Activated CD4-positive, alpha-beta T cell treated with anti-CD3 and anti-CD28 coated beads for 36 hours (primary cell): ENCODE results near the gene HIRA. TPM values are rescaled to one million over a fixed set of nuclear protein-coding genes. Genes with fewer than 3 reads are reported as not detected.
"Not testable (repeated sequence)": the region's sequence is repeated elsewhere in the genome, so short reads cannot be mapped to it uniquely, and the experiment has no call there.

Source experiments
- ATAC-seq: fragments of 200-7000 bp; cut with Tn5 transposase; one replicate; pipeline ENCODE4 v1.10.0; 2021; ENCODE audit warnings: mild to moderate bottlenecking, moderate library complexity
- CTCF ChIA-PET: fragments of 350-600 bp; sonication (Branson Sonifier 250); formaldehyde crosslinking; loops from one replicate; lab custom pipeline; 2021; ENCODE audit warnings: antibody characterized with exemption; lab: Charles Lee
- POLR2A ChIA-PET: fragments of 350-600 bp; sonication (Branson Sonifier 250); formaldehyde crosslinking; loops from one replicate; lab custom pipeline; 2021; ENCODE audit warnings: antibody characterized with exemption, inconsistent platforms; lab: Charles Lee
- DNase-seq: peaks from one replicate; pipeline ENCODE4 v3.0.0-alpha.2; 2020
- H3K27ac Mint-ChIP-seq: one replicate; pipeline ENCODE4 v1.8.0; 2021; ENCODE audit warnings: mixed read lengths
- H3K27me3 Mint-ChIP-seq: one replicate; pipeline ENCODE4 v1.8.0; 2021; ENCODE audit warnings: mixed read lengths
- H3K36me3 Mint-ChIP-seq: one replicate; pipeline ENCODE4 v1.8.0; 2021; ENCODE audit warnings: low read depth, mixed read lengths
- H3K4me1 Mint-ChIP-seq: one replicate; pipeline ENCODE4 v1.8.0; 2021; ENCODE audit warnings: mixed read lengths
- H3K4me3 Mint-ChIP-seq: one replicate; pipeline ENCODE4 v1.8.0; 2021; ENCODE audit warnings: mild to moderate bottlenecking, moderate library complexity, mixed read lengths
- H3K9me3 Mint-ChIP-seq: one replicate; pipeline ENCODE4 v1.8.0; 2021; ENCODE audit warnings: low read depth, mixed read lengths
- intact Hi-C, 2 experiments: fragments of 100-400 bp; cut with DNase I in 1 of 2; cut with micrococcal nuclease in 1 of 2; formaldehyde crosslinking; loops; one replicate each; pipeline versions ENCODE4 v1.14.2 to v1.15.1; 2022 to 2024; cut with DNase I, micrococcal nuclease
- total RNA-seq, 2 experiments: library from RNA; stranded (reverse); gene quantifications; one replicate each; pipeline ENCODE4 v1.2.3, GENCODE V29; 2021

The HIRA gene
- total RNA-seq, 2 experiments from 2014 or later, result 25.5 to 31.2 TPM

DNA sequence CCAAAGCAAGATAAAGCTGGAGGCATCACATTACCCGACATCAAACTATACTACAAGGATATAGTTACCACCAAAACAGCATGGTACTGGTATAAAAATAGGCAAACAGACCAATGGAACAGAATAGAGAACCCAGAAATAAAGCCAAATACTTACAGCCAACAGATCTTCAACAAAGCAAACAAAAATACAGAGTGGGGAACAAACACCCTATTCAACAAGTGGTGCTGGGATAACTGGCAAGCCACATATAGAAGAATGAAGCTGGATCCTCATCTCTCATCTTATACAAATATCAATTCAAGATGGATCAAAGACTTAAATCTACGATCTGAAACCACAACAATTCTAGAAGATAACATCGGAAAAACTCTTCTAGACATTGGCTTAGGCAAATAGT, 90.0 kb downstream of the HIRA start:
- H3K27ac Mint-ChIP-seq, result no peak overlapping the region
- ATAC-seq, result no peak
- H3K27me3 Mint-ChIP-seq, result no peaks in the 10 kb centered on the region
- H3K9me3 Mint-ChIP-seq, result peaks cover 29% of the 10 kb centered on the region
- H3K36me3 Mint-ChIP-seq, result peaks cover 89% of the 10 kb centered on the region
- H3K4me3 Mint-ChIP-seq, result no peak overlapping the region
- POLR2A ChIA-PET, result no interaction called here
- DNase-seq, result no peak
- intact Hi-C loops, result loop anchor here in 1 of 2 experiments (10.0 kb wide), 1 partner anchor 63 kb away; no protein-coding TSS in a partner anchor
- no peaks in the 10 kb centered on the region for H3K4me1 Mint-ChIP-seq
- CTCF ChIA-PET, result interaction anchor here (0.6 kb wide), 1 partner anchor 55 kb away, joined by 4 read pairs; no protein-coding TSS in a partner anchor

DNA sequence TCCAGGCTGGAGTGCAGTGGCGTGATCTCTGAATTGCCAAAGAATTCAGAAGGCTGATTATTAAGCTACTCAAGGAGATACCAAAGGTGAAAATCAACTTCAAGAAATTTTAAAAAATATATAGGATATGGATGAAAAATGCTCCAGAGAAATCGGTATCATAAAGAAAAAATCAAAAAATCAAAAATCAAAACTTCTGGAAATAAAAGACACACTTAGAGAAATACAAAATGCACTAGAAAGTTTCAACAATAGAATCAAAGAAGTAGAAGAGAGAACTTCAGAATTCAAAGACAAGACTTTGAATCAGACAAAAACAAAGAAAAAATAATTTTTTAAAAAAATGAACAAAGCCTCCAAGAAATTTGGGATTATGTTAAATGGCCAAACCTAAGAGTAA, 94.4 kb downstream of the HIRA start:
- ChIA-PET CTCF (interaction anchor here (1.5 kb wide), 1 partner anchor 20 kb away, joined by 4 read pairs; no protein-coding TSS in a partner anchor), POLR2A (no interaction called here)
- no peak overlapping the region for H3K27ac Mint-ChIP-seq
- DNase-seq (no peak), ATAC-seq (no peak)
- H3K36me3 Mint-ChIP-seq, result peaks cover 91% of the 10 kb centered on the region
- no peaks in the 10 kb centered on the region for H3K27me3 Mint-ChIP-seq
- no peaks in the 10 kb centered on the region for H3K4me1 Mint-ChIP-seq
- no peak overlapping the region for H3K4me3 Mint-ChIP-seq
- peaks cover 44% of the 10 kb centered on the region for H3K9me3 Mint-ChIP-seq
- intact Hi-C loops, result loop anchor here in 1 of 2 experiments (2.0 kb wide), 1 partner anchor 20 kb away; no protein-coding TSS in a partner anchor

DNA sequence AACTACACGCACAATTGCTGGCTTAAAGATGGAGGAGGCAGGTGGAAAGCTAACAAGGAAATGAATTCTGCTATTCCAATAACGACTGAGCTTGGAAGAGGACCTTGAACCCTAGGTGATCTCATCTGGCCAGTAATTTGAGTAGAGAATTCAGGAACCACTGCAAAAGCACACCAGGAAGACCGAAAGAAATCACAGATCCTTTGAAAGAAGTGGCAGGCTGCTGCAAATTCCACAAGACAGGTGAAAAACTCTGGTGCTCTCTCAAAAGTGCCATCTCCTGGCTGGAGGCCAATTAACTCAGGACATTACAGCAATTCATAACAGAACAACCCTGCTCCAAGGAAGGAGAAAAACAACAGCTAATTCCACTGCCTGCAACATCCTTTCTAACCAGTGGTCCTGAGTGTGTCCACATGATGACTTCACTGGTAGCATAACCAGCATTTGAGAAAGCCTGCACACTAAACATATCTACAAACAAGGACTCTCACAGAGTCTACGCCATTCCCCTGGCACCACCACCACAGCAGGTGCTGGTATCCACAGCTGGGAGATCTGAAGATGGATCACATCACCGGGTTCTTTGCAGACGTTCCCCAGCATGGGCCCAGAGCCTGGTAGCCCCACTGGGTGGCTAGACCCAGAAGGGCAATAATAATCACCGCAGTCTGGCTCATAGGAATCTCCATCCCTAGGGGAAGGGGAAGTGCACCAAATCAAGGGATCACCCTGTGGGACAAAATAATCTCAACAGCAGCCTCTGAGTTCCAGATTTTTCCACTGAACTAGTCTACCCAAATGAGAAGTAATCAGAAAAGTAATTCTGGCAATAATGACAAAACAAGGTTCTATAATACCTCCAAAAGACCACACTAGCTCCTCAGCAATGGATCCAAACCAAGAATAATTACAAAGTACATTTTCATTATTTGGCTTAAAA, 95.1 kb downstream of the HIRA start:
- ChIA-PET CTCF (interaction anchor here (1.5 kb wide), 1 partner anchor 19 kb away, joined by 4 read pairs; no protein-coding TSS in a partner anchor), POLR2A (no interaction called here)
- Mint-ChIP-seq H3K36me3 (peaks cover 92% of the 10 kb centered on the region), H3K9me3 (peaks cover 38% of the 10 kb centered on the region), H3K4me1 (no peaks in the 10 kb centered on the region), H3K27me3 (no peaks in the 10 kb centered on the region), H3K4me3 (no peak overlapping the region), H3K27ac (no peak overlapping the region)
- intact Hi-C loops, result loop anchor here in 1 of 2 experiments (2.0 kb wide), 1 partner anchor 20 kb away; no protein-coding TSS in a partner anchor
- no peak for ATAC-seq
- no peak for DNase-seq

DNA sequence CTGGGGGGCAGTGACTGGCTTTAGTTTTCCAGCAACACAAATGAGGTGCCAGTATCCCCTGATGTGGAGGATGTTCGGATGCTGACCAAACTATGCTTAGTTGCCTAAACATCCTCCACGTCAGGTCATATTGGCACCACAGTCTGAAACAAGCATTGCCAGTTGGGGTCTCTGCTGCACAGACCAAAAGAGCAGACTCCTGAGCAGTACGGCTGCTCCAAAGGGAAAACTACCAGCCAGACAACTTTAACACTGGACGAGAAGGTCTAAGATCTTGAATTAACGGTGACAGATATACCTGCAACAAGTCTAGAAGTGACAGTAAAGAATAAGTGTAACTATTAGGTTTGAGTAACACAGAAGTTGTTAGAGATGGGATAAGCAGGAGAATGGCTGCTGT, 99.6 kb downstream of the HIRA start:
- no peak overlapping the region for H3K27ac Mint-ChIP-seq
- intact Hi-C loops, result no loop called here
- H3K4me1 Mint-ChIP-seq, result no peaks in the 10 kb centered on the region
- DNase-seq (no peak), ATAC-seq (no peak)
- H3K9me3 Mint-ChIP-seq, result peaks cover 28% of the 10 kb centered on the region
- peaks cover 79% of the 10 kb centered on the region for H3K36me3 Mint-ChIP-seq
- H3K4me3 Mint-ChIP-seq, result no peak overlapping the region
- ChIA-PET POLR2A (no interaction called here), CTCF (no interaction called here)
- H3K27me3 Mint-ChIP-seq, result no peaks in the 10 kb centered on the region

DNA sequence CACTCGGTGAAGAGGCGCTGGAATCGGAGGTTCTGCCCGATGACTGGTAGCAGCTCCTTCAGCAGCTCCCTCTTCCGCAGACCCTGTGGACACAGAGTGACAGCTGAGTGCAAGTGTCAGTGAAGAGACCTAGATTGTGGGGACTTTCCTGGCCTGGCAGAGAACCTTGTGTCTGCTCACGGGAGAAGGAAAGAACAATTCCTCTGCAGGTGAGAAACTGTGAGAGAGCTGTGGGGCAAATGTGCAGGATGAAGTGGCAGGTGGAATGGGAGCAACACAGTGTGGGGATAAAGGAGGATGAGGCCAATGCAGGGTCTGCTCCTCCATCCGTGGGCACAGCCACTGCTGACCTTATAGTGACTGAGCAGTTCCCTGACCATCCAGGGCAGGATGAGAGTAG, 100.1 kb downstream of the HIRA start:
- CTCF ChIA-PET, result no interaction called here
- no peaks in the 10 kb centered on the region for H3K4me1 Mint-ChIP-seq
- no peak overlapping the region for H3K4me3 Mint-ChIP-seq
- H3K36me3 Mint-ChIP-seq, result peaks cover 74% of the 10 kb centered on the region
- ATAC-seq (no peak), DNase-seq (no peak)
- H3K27me3 Mint-ChIP-seq, result no peaks in the 10 kb centered on the region
- H3K9me3 Mint-ChIP-seq, result peaks cover 28% of the 10 kb centered on the region
- POLR2A ChIA-PET, result no interaction called here
- intact Hi-C loops, result no loop called here
- no peak overlapping the region for H3K27ac Mint-ChIP-seq

DNA sequence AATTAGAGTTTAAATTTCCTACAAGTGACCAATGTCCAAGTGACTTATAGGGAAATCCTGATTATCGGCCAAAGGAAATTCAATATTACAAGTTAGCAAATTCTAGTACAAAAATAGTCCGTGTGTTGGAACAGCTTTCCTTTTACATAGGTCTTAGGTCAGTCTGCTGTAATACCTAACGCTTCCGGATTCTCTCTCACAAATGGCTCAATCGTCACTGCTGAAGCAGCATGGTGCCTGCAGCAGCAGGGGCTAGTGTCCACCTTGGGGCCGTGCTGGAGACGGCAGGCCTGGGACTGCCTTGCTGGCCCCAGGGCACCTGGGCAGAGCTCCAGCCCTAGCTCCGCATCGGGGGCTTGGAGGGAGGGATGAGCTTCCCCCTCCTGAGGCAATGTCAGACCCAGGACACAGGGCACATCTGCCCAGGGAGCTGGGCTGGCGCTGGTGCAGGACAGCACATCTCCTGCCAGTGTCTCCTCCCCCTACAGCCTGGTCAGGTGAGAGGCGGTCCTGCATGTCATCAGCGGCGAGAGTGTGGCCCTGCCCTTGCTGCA, 100.6 kb downstream of the HIRA start:
- ChIA-PET POLR2A (no interaction called here), CTCF (no interaction called here)
- Mint-ChIP-seq H3K27me3 (no peaks in the 10 kb centered on the region), H3K4me3 (no peak overlapping the region), H3K27ac (no peak overlapping the region), H3K36me3 (peaks cover 69% of the 10 kb centered on the region), H3K9me3 (peaks cover 28% of the 10 kb centered on the region), H3K4me1 (no peaks in the 10 kb centered on the region)
- no peak for ATAC-seq
- DNase-seq, result no peak
- intact Hi-C loops, result no loop called here

DNA sequence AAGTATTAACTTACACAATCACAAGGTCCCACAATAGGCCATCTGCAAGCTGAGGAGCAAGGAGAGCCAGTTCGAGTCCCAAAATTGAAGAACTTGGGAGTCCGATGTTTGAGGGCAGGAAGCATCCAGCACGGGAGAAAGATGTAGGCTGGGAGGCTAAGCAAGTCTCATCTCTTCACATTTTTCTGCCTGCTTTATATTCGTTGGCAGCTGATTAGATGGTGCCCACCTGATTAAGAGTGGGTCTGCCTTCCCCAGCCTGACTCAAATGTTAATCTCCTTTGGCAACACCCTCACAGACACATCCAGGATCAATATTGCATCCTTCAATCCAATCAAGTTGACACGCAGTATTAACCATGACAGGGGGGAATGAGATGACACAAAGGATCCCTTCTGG, 101.3 kb downstream of the HIRA start:
- peaks cover 24% of the 10 kb centered on the region for H3K9me3 Mint-ChIP-seq
- CTCF ChIA-PET, intact Hi-C loops, ATAC-seq, H3K27me3 Mint-ChIP-seq, H3K27ac Mint-ChIP-seq, H3K4me1 Mint-ChIP-seq, H3K4me3 Mint-ChIP-seq, POLR2A ChIA-PET, DNase-seq: not testable (repeated sequence)
- H3K36me3 Mint-ChIP-seq, result peaks cover 61% of the 10 kb centered on the region

DNA sequence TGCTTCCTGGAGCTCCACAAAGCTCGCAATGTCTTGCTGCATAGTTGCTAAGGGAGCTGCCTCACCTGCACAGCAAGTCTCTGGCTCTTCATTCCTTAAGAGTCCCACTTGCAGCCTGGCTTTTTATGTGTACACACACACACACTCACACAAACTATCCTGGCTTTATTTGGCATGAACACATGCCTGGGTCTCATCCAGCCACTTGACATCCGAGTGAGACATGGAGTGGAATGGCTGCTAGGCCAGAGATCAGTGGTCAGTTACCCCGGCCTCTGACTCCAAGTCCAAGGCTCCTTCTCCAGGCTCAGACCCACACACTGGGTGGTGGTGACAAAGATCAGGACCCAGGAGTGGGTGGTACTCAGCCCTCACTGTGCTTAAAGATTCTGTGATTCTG, 102.1 kb downstream of the HIRA start:
- no peaks in the 10 kb centered on the region for H3K27me3 Mint-ChIP-seq
- POLR2A ChIA-PET, result no interaction called here
- ATAC-seq (no peak), DNase-seq (no peak)
- H3K4me1 Mint-ChIP-seq, result no peaks in the 10 kb centered on the region
- intact Hi-C loops, result no loop called here
- peaks cover 56% of the 10 kb centered on the region for H3K36me3 Mint-ChIP-seq
- H3K27ac Mint-ChIP-seq, result no peak overlapping the region
- H3K9me3 Mint-ChIP-seq, result peaks cover 22% of the 10 kb centered on the region
- CTCF ChIA-PET, result no interaction called here
- H3K4me3 Mint-ChIP-seq, result no peak overlapping the region

DNA sequence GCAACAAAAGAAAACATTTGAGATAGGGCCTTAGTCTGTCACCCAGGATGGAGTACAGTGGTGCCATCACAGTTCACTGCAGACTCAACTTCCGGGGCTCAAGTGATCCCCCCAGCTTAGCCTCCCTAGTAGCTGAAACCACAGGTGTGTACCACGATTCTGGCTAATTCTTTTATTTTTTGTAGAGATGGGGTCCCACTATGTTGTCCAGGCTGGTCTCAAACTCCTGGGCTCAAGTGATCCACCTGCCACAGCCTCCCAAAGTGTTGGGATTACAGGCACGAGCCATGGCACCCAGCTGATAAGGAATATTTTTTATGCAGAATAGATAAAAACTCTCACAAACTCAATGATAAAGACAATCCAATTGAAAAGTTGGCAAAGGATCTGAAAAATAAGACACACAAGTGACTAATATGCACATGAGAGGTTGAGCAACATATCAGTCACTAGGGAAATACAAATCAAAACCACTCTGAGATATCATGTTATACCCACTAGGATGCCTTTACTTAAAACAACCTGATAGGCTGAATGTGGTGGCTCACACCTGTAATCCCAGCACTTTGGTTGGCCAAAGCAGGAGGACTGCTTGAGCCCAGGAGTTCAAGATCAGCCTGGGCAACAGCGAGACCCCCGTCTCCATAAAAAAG, 106.1 kb downstream of the HIRA start:
- ChIA-PET POLR2A (no interaction called here), CTCF (interaction anchor here (0.7 kb wide), 1 partner anchor 561 kb away, joined by 4 read pairs; no protein-coding TSS in a partner anchor)
- Mint-ChIP-seq H3K36me3 (peaks cover 20% of the 10 kb centered on the region), H3K9me3 (peaks cover 15% of the 10 kb centered on the region), H3K4me3 (no peak overlapping the region), H3K4me1 (no peaks in the 10 kb centered on the region), H3K27me3 (no peaks in the 10 kb centered on the region), H3K27ac (no peak overlapping the region)
- DNase-seq (no peak), ATAC-seq (no peak)
- intact Hi-C loops, result no loop called here

DNA sequence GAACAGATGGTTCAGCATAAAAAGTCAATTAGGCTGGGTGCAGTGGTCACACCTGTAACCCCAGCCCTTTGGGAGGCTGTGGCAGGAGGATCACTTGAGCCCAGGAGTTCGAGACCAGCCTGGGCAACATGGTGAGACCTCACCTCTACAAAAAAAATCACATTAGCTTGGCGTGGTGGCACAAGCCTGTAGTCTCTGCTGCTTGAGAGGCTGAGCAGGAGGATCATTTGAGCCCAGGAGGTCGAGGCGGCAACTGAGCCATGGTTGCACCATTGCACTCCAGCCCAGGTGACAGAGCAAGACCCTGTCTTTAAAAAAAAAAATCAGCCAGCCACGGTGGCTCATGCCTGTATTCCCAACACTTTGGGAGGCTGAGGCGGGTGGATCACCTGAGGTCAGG, 108.1 kb downstream of the HIRA start:
- CTCF ChIA-PET, DNase-seq, H3K4me3 Mint-ChIP-seq, H3K36me3 Mint-ChIP-seq, H3K4me1 Mint-ChIP-seq, POLR2A ChIA-PET, H3K27me3 Mint-ChIP-seq, H3K27ac Mint-ChIP-seq, ATAC-seq: not testable (repeated sequence)
- H3K9me3 Mint-ChIP-seq, result peaks cover 13% of the 10 kb centered on the region
- intact Hi-C loops, result loop anchor here in 1 of 2 experiments (5.0 kb wide), 1 partner anchor 66 kb away; no protein-coding TSS in a partner anchor

DNA sequence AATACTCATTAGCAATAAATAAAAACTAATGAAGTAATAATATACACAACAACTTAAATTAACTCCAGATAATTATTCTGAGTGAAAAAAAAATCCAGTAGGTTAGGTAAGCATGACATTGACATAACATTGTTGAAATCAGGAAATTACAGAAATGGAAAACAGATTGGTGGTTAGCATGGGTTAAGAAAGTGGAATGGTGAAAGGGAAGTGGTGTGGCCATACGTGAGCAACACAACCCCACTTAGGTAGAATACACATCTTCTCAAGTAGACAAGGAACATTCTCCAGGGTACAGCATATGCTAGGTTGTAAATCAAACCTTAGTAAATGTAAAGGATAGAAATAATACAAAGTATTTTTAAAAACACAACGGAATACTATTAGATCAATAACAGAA, 109.8 kb downstream of the HIRA start:
- Mint-ChIP-seq H3K36me3 (peaks cover 2% of the 10 kb centered on the region), H3K27ac (no peak overlapping the region), H3K27me3 (no peaks in the 10 kb centered on the region), H3K9me3 (peaks cover 13% of the 10 kb centered on the region), H3K4me1 (no peaks in the 10 kb centered on the region), H3K4me3 (no peak overlapping the region)
- POLR2A ChIA-PET, result no interaction called here
- CTCF ChIA-PET, result no interaction called here
- intact Hi-C loops, result loop anchor here in 1 of 2 experiments (5.0 kb wide), 1 partner anchor 64 kb away; no protein-coding TSS in a partner anchor
- no peak for ATAC-seq
- no peak for DNase-seq
